HepG2 (cell line): ENCODE data around the gene CSNK1D. TPM values are rescaled to one million over a fixed set of nuclear protein-coding genes. Genes with fewer than 3 reads are reported as not detected.

Source experiments
- AGO2 ChIP-seq: fragments of 200-400 bp; formaldehyde crosslinking; optimal IDR thresholded peaks from 2 replicates; pipeline ENCODE3; 2017; ENCODE audit warnings: mild to moderate bottlenecking, low read depth, low read length, moderate library complexity
- ARID5B ChIP-seq: IDR thresholded peaks from 2 replicates; pipeline ENCODE4 v1.4.0; 2020; ENCODE audit warnings: mild to moderate bottlenecking, missing genetic modification reagents
- BRF2 ChIP-seq: sonication (generic); formaldehyde crosslinking; IDR thresholded peaks from 2 replicates; pipeline ENCODE4 v1.8.1; 2022; ENCODE audit warnings: mild to moderate bottlenecking, missing genetic modification reagents
- JARID2 ChIP-seq: sonication (generic); formaldehyde crosslinking; IDR thresholded peaks from 2 replicates; pipeline ENCODE4 v1.8.1; 2023; ENCODE audit warnings: missing genetic modification reagents, inconsistent platforms; ENCODE audit not compliant: insufficient replicate concordance
- KDM4B ChIP-seq: sonication (generic); formaldehyde crosslinking; IDR thresholded peaks from 2 replicates; pipeline ENCODE4 v1.4.0; 2020; ENCODE audit warnings: missing genetic modification reagents
- MEIS1 ChIP-seq: sonication (generic); formaldehyde crosslinking; IDR thresholded peaks from 2 replicates; pipeline ENCODE4 v1.9.0; 2021; ENCODE audit warnings: mild to moderate bottlenecking, missing genetic modification reagents, moderate library complexity, borderline replicate concordance
- MLLT10 ChIP-seq: sonication (generic); formaldehyde crosslinking; IDR thresholded peaks from 2 replicates; pipeline ENCODE4 v1.4.0; 2020; ENCODE audit warnings: missing genetic modification reagents
- SALL1 ChIP-seq: sonication (generic); formaldehyde crosslinking; IDR thresholded peaks from 2 replicates; pipeline ENCODE4 v1.8.0; 2022; ENCODE audit warnings: mild to moderate bottlenecking, missing genetic modification reagents
- SMYD3 ChIP-seq: sonication (generic); formaldehyde crosslinking; IDR thresholded peaks from 2 replicates; pipeline ENCODE4 v1.8.1; 2023; ENCODE audit warnings: mild to moderate bottlenecking, missing genetic modification reagents
- SP5 ChIP-seq: IDR thresholded peaks from 2 replicates; pipeline ENCODE4 v1.6.1; 2016; ENCODE audit warnings: low read depth, borderline replicate concordance
- SPEN ChIP-seq: sonication (generic); formaldehyde crosslinking; IDR thresholded peaks from 2 replicates; pipeline ENCODE4 v1.5.1; 2020; ENCODE audit warnings: low read depth, mild to moderate bottlenecking, missing genetic modification reagents
- THYN1 ChIP-seq: sonication (generic); formaldehyde crosslinking; IDR thresholded peaks from 2 replicates; pipeline ENCODE4 v1.8.1; 2023; ENCODE audit warnings: low read depth, mild to moderate bottlenecking, moderate library complexity, missing genetic modification reagents, borderline replicate concordance
- YEATS4 ChIP-seq: sonication (generic); formaldehyde crosslinking; IDR thresholded peaks from 2 replicates; pipeline ENCODE4 v1.4.0; 2020; ENCODE audit warnings: missing genetic modification reagents, borderline replicate concordance
- YY1 ChIP-seq: IDR thresholded peaks from 2 replicates; pipeline ENCODE4 v1.6.1; 2011; ENCODE audit warnings: low read length, low read depth, moderate library complexity, mild to moderate bottlenecking; ENCODE audit not compliant: insufficient read depth, insufficient replicate concordance
- ZEB1 ChIP-seq: IDR thresholded peaks from 2 replicates; pipeline ENCODE4 v1.6.1; 2012; ENCODE audit warnings: mild to moderate bottlenecking, low read depth, inconsistent platforms; ENCODE audit not compliant: insufficient replicate concordance
- ZNF558 ChIP-seq: sonication (generic); formaldehyde crosslinking; IDR thresholded peaks from 2 replicates; pipeline ENCODE4 v1.9.0; 2022; ENCODE audit warnings: mild to moderate bottlenecking, missing genetic modification reagents, borderline replicate concordance
- polyA plus RNA-seq, 8 experiments: library from polyadenylated mRNA; depleted of rRNA in 3 of 8; stranded (reverse) in 7 of 8; unstranded in 1 of 8; fragments of >200 nt; fragmentation: Illumina TruSeq in 4 of 8; extraction: Trizol in 4 of 8; gene quantifications; 2 replicates each; pipeline versions ENCODE4 v1.2.1 to v1.2.3, GENCODE V29; 2011 to 2016; ENCODE audit warnings: low read depth in 4 of 8, missing spikeins in 1 of 8, mixed read lengths in 1 of 8; ENCODE audit not compliant: insufficient read depth in 1 of 8
- total RNA-seq, 5 experiments: library from RNA; depleted of rRNA; stranded (reverse); fragments of >200 nt; fragmentation: Illumina TruSeq; extraction: Trizol; gene quantifications; 2 replicates each; pipeline ENCODE4 v1.2.3, GENCODE V29; 2016; ENCODE audit warnings: low read depth in 1 of 5
- TF ChIP-seq, protein P1 (sequence below): sonication (generic); formaldehyde crosslinking; IDR thresholded peaks from 2 replicates; pipeline ENCODE4 v1.4.0; 2020; ENCODE audit warnings: missing genetic modification reagents
- TF ChIP-seq, protein P2 (sequence below): sonication (generic); formaldehyde crosslinking; IDR thresholded peaks from 2 replicates; pipeline ENCODE4 v1.4.0; 2020; ENCODE audit warnings: missing genetic modification reagents, borderline replicate concordance

The CSNK1D gene
- total and polyA plus RNA-seq, 2 of the 13 experiments (the other 11 are each of a cell fraction or from before 2014, with no cell fraction given), result 31.5 to 128 TPM

- TF ChIP-seq BRF2 (CRISPR knock-in tag), result no peak
- no peak for TF ChIP-seq THYN1 (CRISPR knock-in tag)
- peak; percentile 29 for TF ChIP-seq YY1
- no peak for TF ChIP-seq KDM4B (CRISPR knock-in tag)
- TF ChIP-seq ZEB1, result peak; percentile 18
- TF ChIP-seq SALL1 (CRISPR knock-in tag), result peak; percentile 51; the same call in 1 of the 2 replicates
- 0 out of 2 replicates have a peak, but pooled peaks have one; percentile 29 for TF ChIP-seq MEIS1 (CRISPR knock-in tag)
- TF ChIP-seq JARID2 (CRISPR knock-in tag), result no peak
- no peak; the same call in 1 of the 2 replicates for TF ChIP-seq YEATS4
- peak; percentile 57 for TF ChIP-seq AGO2
- TF ChIP-seq SPEN, result peak; percentile 24
- no peak; the same call in 1 of the 2 replicates for TF ChIP-seq ARID5B (CRISPR knock-in tag)
- TF ChIP-seq SMYD3 (CRISPR knock-in tag), result no peak
- TF ChIP-seq SP5 (CRISPR knock-in tag), result peak; percentile 42; the same call in 1 of the 2 replicates
- TF ChIP-seq MLLT10, result no peak
- TF ChIP-seq, protein P1, sequence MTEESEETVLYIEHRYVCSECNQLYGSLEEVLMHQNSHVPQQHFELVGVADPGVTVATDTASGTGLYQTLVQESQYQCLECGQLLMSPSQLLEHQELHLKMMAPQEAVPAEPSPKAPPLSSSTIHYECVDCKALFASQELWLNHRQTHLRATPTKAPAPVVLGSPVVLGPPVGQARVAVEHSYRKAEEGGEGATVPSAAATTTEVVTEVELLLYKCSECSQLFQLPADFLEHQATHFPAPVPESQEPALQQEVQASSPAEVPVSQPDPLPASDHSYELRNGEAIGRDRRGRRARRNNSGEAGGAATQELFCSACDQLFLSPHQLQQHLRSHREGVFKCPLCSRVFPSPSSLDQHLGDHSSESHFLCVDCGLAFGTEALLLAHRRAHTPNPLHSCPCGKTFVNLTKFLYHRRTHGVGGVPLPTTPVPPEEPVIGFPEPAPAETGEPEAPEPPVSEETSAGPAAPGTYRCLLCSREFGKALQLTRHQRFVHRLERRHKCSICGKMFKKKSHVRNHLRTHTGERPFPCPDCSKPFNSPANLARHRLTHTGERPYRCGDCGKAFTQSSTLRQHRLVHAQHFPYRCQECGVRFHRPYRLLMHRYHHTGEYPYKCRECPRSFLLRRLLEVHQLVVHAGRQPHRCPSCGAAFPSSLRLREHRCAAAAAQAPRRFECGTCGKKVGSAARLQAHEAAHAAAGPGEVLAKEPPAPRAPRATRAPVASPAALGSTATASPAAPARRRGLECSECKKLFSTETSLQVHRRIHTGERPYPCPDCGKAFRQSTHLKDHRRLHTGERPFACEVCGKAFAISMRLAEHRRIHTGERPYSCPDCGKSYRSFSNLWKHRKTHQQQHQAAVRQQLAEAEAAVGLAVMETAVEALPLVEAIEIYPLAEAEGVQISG (CRISPR knock-in tag), result no peak
- no peak for TF ChIP-seq ZNF558
- TF ChIP-seq, protein P2, sequence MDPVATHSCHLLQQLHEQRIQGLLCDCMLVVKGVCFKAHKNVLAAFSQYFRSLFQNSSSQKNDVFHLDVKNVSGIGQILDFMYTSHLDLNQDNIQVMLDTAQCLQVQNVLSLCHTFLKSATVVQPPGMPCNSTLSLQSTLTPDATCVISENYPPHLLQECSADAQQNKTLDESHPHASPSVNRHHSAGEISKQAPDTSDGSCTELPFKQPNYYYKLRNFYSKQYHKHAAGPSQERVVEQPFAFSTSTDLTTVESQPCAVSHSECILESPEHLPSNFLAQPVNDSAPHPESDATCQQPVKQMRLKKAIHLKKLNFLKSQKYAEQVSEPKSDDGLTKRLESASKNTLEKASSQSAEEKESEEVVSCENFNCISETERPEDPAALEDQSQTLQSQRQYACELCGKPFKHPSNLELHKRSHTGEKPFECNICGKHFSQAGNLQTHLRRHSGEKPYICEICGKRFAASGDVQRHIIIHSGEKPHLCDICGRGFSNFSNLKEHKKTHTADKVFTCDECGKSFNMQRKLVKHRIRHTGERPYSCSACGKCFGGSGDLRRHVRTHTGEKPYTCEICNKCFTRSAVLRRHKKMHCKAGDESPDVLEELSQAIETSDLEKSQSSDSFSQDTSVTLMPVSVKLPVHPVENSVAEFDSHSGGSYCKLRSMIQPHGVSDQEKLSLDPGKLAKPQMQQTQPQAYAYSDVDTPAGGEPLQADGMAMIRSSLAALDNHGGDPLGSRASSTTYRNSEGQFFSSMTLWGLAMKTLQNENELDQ (CRISPR knock-in tag), result no peak
Observed at GRCh38 chr17:82226809-82227628, 46.5 kb downstream of the CSNK1D start (continued).
